HEK293 (cell line): ENCODE measurements around the gene INPPL1.

Experiments
- CTCF ChIA-PET: fragments of 350-600 bp; formaldehyde crosslinking; extraction: SDS; loops from one replicate; lab custom pipeline; 2021; ENCODE audit warnings: antibody characterized with exemption; lab: Yijun Ruan, JAX
- POLR2A ChIA-PET: fragments of 300-600 bp; formaldehyde crosslinking; extraction: SDS; loops from one replicate; lab custom pipeline; 2020; ENCODE audit warnings: antibody characterized with exemption, inconsistent platforms; lab: Yijun Ruan, JAX
- H3K27ac ChIP-seq: fragments of 200-500 bp; sonication (Bioruptor generic); 2 replicates; pipeline ENCODE4 v1.5.1; 2014; ENCODE audit warnings: low read depth, low read length, control low read depth, inconsistent platforms; ENCODE audit errors: extremely low read depth
- H3K36me3 ChIP-seq, 2 experiments: fragments of 200-500 bp in 1 of 2; sonication (Bioruptor generic) in 1 of 2; 1 replicate in 1 of 2; 2 replicates in 1 of 2; pipeline ENCODE4 v1.5.1; 2014 to 2017; ENCODE audit warnings: inconsistent platforms in 2 of 2, low read length in 2 of 2; ENCODE audit not compliant: control insufficient read depth in 2 of 2, insufficient read depth in 1 of 2
- H3K4me1 ChIP-seq: fragments of 200-500 bp; sonication (Bioruptor generic); 2 replicates; pipeline ENCODE4 v1.5.1; 2014; ENCODE audit warnings: mild to moderate bottlenecking, low read length, inconsistent platforms; ENCODE audit not compliant: control insufficient read depth, insufficient read depth
- H3K4me3 ChIP-seq: 2 replicates; pipeline ENCODE4 v1.5.1; 2011; ENCODE audit warnings: low read depth, mild to moderate bottlenecking, control low read depth, low read length, moderate library complexity
- H3K9me3 ChIP-seq: fragments of 200-500 bp; sonication (Bioruptor generic); 2 replicates; pipeline ENCODE4 v1.5.1; 2014; ENCODE audit warnings: low read depth, low read length, inconsistent platforms; ENCODE audit not compliant: control insufficient read depth, insufficient read depth
- CTCF ChIP-seq: fragments of 450-650 bp; formaldehyde crosslinking; IDR thresholded peaks from 2 replicates; pipeline ENCODE4 v1.5.1; 2016; ENCODE audit warnings: missing biosample characterization, missing genetic modification characterization
- GLIS1 ChIP-seq: fragments of 450-650 bp; formaldehyde crosslinking; IDR thresholded peaks from 2 replicates; pipeline ENCODE4 v1.5.1; 2016; ENCODE audit warnings: missing biosample characterization, missing genetic modification characterization
- KLF1 ChIP-seq: fragments of 450-650 bp; formaldehyde crosslinking; IDR thresholded peaks from 2 replicates; pipeline ENCODE4 v1.5.1; 2016; ENCODE audit warnings: missing biosample characterization, missing genetic modification characterization
- KLF10 ChIP-seq: fragments of 450-650 bp; IDR thresholded peaks from 2 replicates; pipeline ENCODE4 v1.5.1; 2018; ENCODE audit warnings: missing biosample characterization, mild to moderate bottlenecking, missing genetic modification characterization
- KLF9 ChIP-seq: fragments of 450-650 bp; formaldehyde crosslinking; IDR thresholded peaks from 2 replicates; pipeline ENCODE4 v1.5.1; 2016; ENCODE audit warnings: missing biosample characterization, missing genetic modification characterization, low read depth
- MZF1 ChIP-seq: fragments of 450-650 bp; formaldehyde crosslinking; IDR thresholded peaks from 2 replicates; pipeline ENCODE4 v1.5.1; 2017; ENCODE audit warnings: missing biosample characterization, missing genetic modification characterization, borderline replicate concordance
- OVOL3 ChIP-seq: fragments of 450-650 bp; formaldehyde crosslinking; IDR thresholded peaks from 2 replicates; pipeline ENCODE4 v1.5.1; 2016; ENCODE audit warnings: missing biosample characterization, missing genetic modification characterization
- TRIM28 ChIP-seq: IDR thresholded peaks from 2 replicates; pipeline ENCODE4 v1.6.1; 2011; ENCODE audit warnings: low read length, control low read depth, borderline replicate concordance
- WT1 ChIP-seq: fragments of 450-650 bp; formaldehyde crosslinking; IDR thresholded peaks from 2 replicates; pipeline ENCODE4 v1.5.1; 2016; ENCODE audit warnings: missing biosample characterization, missing genetic modification characterization
- YY2 ChIP-seq: fragments of 450-650 bp; formaldehyde crosslinking; IDR thresholded peaks from 2 replicates; pipeline ENCODE4 v1.5.1; 2016; ENCODE audit warnings: missing biosample characterization, missing genetic modification characterization
- ZBTB10 ChIP-seq: fragments of 450-650 bp; formaldehyde crosslinking; IDR thresholded peaks from 2 replicates; pipeline ENCODE4 v1.5.1; 2016; ENCODE audit warnings: missing biosample characterization, missing genetic modification characterization
- ZBTB11 ChIP-seq: fragments of 450-650 bp; formaldehyde crosslinking; conservative IDR thresholded peaks from 2 replicates; pipeline ENCODE4 v1.5.1; 2016; ENCODE audit warnings: low read depth, missing biosample characterization, missing genetic modification characterization
- ZBTB17 ChIP-seq: fragments of 450-650 bp; formaldehyde crosslinking; IDR thresholded peaks from 2 replicates; pipeline ENCODE4 v1.5.1; 2016; ENCODE audit warnings: missing biosample characterization, missing genetic modification characterization
- ZBTB6 ChIP-seq: fragments of 450-650 bp; formaldehyde crosslinking; IDR thresholded peaks from 2 replicates; pipeline ENCODE4 v1.5.1; 2017; ENCODE audit warnings: missing biosample characterization, missing genetic modification characterization
- ZNF114 ChIP-seq: fragments of 450-650 bp; formaldehyde crosslinking; IDR thresholded peaks from 2 replicates; pipeline ENCODE4 v1.5.0; 2017; ENCODE audit warnings: missing biosample characterization, missing genetic modification characterization
- ZNF239 ChIP-seq: fragments of 450-650 bp; formaldehyde crosslinking; IDR thresholded peaks from 2 replicates; pipeline ENCODE4 v1.5.1; 2016; ENCODE audit warnings: missing biosample characterization, missing genetic modification characterization
- ZNF48 ChIP-seq: fragments of 450-650 bp; formaldehyde crosslinking; IDR thresholded peaks from 2 replicates; pipeline ENCODE4 v1.5.1; 2016; ENCODE audit warnings: missing biosample characterization, missing genetic modification characterization
- ZNF488 ChIP-seq: fragments of 450-650 bp; formaldehyde crosslinking; IDR thresholded peaks from 2 replicates; pipeline ENCODE4 v1.5.1; 2016; ENCODE audit warnings: missing biosample characterization, missing genetic modification characterization
- ZNF645 ChIP-seq: fragments of 450-650 bp; formaldehyde crosslinking; IDR thresholded peaks from 2 replicates; pipeline ENCODE4; 2016; ENCODE audit warnings: missing biosample characterization, missing genetic modification characterization
- ZNF792 ChIP-seq: fragments of 450-650 bp; formaldehyde crosslinking; IDR thresholded peaks from 2 replicates; pipeline ENCODE4 v1.5.1; 2016; ENCODE audit warnings: missing biosample characterization, missing genetic modification characterization
- ZNF837 ChIP-seq: fragments of 450-650 bp; formaldehyde crosslinking; IDR thresholded peaks from 2 replicates; pipeline ENCODE4 v1.5.1; 2016; ENCODE audit warnings: missing biosample characterization, missing genetic modification characterization
- ZSCAN4 ChIP-seq: fragments of 450-650 bp; formaldehyde crosslinking; IDR thresholded peaks from 2 replicates; pipeline ENCODE4 v1.5.1; 2017; ENCODE audit warnings: missing biosample characterization, missing genetic modification characterization

The INPPL1 gene

GRCh38 chr11:72257570-72257969, 33.0 kb downstream of the INPPL1 start:
- TF ChIP-seq ZNF792 (tag by site-specific recombination): no peak
- TF ChIP-seq ZNF488: no peak
- no peak for TF ChIP-seq ZNF239 (tag by site-specific recombination)
- H3K27ac ChIP-seq: no peak overlapping the region
- POLR2A ChIA-PET: no interaction called here
- H3K36me3 ChIP-seq: no peaks in the 10 kb centered on the region
- no peaks in the 10 kb centered on the region for H3K9me3 ChIP-seq
- CTCF ChIA-PET: no interaction called here
- no peak overlapping the region for H3K4me3 ChIP-seq
- no peaks in the 10 kb centered on the region for H3K4me1 ChIP-seq

- POLR2A ChIA-PET: interaction anchor here (0.6 kb wide), 1 partner anchor 37 kb away, joined by 3 read pairs; no protein-coding TSS in a partner anchor
- TF ChIP-seq CTCF (tag by site-specific recombination): no peak
- no peak for TF ChIP-seq OVOL3
- no peak for TF ChIP-seq YY2
- no peak for TF ChIP-seq ZNF837 (tag by site-specific recombination)
- TF ChIP-seq ZBTB17: no peak
- no peak for TF ChIP-seq ZNF114 (tag by site-specific recombination)
- no peak for TF ChIP-seq ZSCAN4 (tag by site-specific recombination)
- TF ChIP-seq ZNF645 (tag by site-specific recombination): no peak
- TF ChIP-seq KLF1 (tag by site-specific recombination): no peak
- no peak for TF ChIP-seq ZBTB6 (tag by site-specific recombination)
- no peak for TF ChIP-seq ZBTB11
- TF ChIP-seq WT1 (tag by site-specific recombination): no peak
- no peak for TF ChIP-seq TRIM28
- TF ChIP-seq ZBTB10 (tag by site-specific recombination): no peak
- no peak for TF ChIP-seq GLIS1 (tag by site-specific recombination)
- no peak for TF ChIP-seq MZF1 (tag by site-specific recombination)
- no peak for TF ChIP-seq KLF9 (tag by site-specific recombination)
- no peak for TF ChIP-seq ZNF48 (tag by site-specific recombination)
- TF ChIP-seq KLF10 (tag by site-specific recombination): no peak
Measured at GRCh38 chr11:72259490-72259889, 34.9 kb downstream of the INPPL1 start.

More at GRCh38 chr11:72259490-72259889, 34.9 kb downstream of the INPPL1 start:
- CTCF ChIA-PET: no interaction called here
- Histone ChIP-seq H3K36me3 (no peaks in the 10 kb centered on the region), H3K27ac (no peak overlapping the region), H3K4me1 (no peaks in the 10 kb centered on the region), H3K9me3 (no peaks in the 10 kb centered on the region), H3K4me3 (no peak overlapping the region)
